Right renal pelvis (tissue), 4 donors: ENCODE data around the gene PLPPR5. TPM values are rescaled to one million over a fixed set of nuclear protein-coding genes. Genes with fewer than 3 reads are reported as not detected.

Experiments
- DNase-seq, 4 donors: peaks; one replicate each; pipeline ENCODE4 v3.0.0-alpha.2; 2013; ENCODE audit warnings: low read depth in 4 of 4, low spot score in 3 of 4, missing footprints in 1 of 4
- polyA plus RNA-seq, 4 donors: library from polyadenylated mRNA; unstranded; fragments of 120-200 nt; gene quantifications; one replicate each; pipeline ENCODE4 v1.2.1, GENCODE V29; 2013; ENCODE audit not compliant: insufficient read length in 4 of 4

Gene PLPPR5
- polyA plus RNA-seq, 4 donors = 2.0 to 2.5 (median 2.0) TPM

DNA sequence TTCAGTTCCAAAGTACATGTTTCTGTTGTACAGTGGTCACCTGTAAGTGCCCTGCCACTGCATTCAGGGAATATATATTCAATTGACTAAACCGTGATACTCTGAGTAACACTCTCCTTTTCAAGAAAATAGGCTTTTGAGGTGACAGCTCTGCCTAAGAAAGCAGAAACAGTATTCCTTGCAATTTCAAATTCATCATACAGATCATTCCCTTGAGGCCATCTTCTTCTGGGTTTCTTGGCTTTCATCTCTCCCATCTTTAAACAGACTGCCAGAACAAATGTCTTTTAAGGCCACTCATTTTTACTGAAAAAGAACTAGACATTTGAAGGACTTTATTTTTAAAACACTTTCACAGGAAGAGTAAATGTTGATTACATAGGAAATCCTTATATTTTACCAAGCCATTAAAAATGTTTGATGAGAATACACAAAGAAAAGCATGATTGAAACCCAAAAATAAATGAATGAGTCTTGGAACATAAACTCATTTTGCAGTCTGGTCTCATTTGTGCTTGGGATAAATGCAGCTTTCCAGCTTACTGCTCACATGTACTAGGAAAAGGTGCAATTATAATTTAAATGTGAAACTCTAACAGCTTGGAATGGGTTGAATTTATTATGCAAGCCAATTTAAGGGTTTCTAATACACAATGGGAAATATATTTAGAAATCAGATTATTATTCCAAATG lies 34.7 kb downstream of the PLPPR5 start:
- DNase-seq = no peak

DNA sequence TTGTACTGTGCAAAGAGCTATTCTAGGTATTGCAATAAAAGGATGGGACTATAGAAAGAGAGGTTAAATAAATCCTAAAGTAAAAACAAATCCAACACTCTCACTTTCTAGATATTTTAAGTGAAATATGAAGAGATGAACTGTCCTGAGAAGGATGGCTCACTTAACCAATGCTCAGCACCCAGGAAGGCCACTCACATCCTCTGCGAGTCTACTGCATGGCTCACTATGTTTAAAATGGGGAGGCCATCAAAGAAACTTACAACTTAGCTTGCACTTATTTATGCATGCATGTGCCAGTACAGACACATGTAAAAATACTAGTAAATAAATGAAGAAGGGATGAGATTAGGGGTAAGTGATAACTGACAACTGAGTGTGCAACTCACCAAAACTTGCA lies 37.5 kb downstream of the PLPPR5 start:
- no peak for DNase-seq

DNA sequence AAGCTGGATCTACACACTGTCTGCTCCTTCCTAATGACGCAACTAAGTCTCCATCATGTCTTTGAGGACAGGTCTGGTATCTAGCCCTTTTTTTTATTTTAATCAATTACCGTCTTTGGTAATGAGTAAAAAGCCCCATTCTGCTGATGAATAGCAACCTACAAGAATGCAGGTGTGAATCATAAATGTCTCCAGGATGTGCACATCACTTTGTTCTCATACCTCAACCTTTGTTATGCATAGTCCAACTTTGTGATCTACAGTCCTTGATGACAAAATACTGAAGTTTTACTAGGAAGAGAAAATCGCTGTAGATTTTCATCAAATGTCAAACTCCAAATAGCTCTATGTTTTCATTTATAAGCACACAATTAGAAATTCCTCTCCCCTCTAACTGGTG lies 39.3 kb downstream of the PLPPR5 start:
- DNase-seq = no peak

DNA sequence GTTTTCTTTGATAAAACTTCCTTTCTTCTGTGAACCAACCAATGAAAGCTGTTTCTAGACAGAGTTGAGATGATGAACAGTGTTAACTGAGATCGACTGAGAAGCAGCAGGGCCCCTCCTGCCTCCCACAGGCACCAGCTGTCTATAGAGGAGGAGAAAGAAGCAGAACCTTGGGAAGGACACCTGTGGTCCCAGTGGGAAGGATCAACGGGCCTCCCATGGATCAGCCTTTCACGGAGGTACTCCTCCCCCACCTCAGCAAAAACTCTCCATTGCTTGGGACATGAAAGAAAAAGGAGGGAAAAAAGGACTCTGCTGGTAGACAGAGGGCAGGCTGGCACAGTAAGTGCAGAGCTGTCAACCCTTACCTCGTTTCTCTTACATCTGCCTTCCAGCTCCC lies 40.5 kb downstream of the PLPPR5 start:
- DNase-seq = no peak

DNA sequence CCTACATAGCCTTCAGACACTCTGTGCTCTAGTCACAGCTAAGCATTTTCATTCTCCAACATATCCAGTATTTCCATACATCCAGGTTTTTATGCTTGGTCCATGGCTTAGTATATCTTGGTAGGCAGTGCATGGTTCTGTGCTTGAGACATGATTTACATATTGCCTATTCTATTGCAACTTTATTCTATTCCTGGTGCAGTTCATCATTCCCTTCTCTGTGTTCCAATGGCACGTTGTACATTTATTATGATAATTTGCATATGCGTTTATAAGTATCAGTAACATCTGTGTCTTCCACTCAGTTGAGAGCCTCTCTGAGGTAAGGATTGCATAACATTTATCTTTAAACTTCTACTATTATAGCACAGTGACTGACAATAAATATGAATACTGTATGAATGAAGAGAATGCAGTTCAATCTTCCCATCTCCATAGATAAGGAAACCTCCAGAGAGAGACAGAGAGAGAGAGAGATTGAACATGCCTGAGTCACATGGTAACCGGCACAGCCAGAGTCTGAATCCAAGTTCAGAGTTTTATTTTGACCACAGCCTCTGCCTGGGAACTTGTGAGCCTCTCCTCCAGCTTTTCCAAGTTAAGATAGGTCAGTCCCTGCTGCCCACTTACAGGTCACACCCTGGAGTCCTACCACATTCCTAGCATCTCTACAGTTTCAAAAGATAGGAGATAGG lies 41.5 kb downstream of the PLPPR5 start:
- no peak for DNase-seq

DNA sequence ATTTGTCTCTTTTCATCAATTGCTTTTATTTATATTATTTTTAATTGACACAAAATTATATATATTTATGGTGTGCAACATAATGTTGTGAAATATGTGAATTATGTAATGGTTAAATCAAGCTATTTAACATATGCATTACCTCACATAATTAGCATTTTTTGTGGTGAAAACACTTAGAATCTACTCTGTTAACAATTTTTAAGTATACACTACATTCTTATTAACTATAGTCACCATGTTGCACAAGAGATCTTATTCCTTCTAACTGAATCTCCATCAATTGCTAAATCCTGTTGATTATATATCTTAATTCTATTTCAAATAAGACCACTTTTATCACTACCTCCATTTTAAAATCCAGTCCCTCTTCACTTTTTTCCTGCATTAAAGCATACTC lies 42.5 kb downstream of the PLPPR5 start:
- DNase-seq = no peak

DNA sequence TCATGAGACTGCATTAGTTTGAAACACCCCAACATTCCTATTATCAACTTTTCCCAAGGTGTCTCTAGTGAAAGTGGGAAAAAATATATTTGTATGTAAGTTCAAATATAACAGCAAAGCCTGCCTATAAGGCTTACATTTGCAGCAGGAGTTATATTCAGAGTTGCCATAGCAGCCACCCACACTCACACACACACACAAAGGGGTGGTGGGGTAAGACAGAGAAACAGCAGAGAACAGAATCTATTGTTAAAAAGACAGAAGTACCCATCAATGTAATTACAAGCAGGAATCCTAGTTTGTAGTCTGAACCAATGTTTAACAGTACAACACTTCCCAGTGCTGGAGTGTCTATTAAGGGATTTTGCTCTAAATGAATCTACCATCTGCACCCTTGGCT lies 55.0 kb downstream of the PLPPR5 start:
- DNase-seq = no peak

DNA sequence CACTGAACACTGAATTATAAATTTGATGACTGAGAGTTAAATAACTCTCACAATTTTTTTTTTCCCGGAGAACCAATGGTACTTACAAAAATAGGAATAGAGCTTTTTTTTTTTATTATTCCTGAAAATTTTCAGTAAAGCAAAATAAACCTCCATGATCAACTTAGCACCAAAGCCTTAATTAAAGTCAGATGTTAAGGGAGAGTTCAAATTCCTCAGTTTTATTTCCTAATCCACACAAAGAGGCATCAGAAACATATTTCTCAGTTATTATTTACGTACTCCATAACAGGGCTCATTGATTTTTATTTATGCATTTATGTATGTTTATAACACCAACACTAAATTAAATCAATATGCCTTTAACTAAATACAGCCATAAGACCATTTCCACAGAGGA lies 55.5 kb downstream of the PLPPR5 start:
- no peak for DNase-seq

DNA sequence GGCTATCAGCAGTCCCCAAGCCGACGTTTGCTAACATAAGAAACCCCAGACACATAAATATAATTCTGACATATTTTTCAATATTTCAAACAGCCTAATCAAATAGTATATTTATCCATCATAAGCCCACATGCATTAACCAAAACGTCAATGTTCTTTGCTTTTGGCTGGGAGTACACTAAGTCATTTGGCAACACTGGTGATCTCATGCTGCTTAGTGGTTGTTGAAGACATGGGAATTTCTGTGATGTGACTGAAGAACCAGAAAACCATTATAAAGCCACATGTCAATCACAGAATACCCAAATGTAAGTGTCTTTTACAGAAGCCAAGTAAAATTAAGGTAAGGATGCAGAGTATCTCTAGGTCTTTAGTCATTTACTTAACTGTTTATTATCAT lies 57.6 kb downstream of the PLPPR5 start:
- DNase-seq = no peak

DNA sequence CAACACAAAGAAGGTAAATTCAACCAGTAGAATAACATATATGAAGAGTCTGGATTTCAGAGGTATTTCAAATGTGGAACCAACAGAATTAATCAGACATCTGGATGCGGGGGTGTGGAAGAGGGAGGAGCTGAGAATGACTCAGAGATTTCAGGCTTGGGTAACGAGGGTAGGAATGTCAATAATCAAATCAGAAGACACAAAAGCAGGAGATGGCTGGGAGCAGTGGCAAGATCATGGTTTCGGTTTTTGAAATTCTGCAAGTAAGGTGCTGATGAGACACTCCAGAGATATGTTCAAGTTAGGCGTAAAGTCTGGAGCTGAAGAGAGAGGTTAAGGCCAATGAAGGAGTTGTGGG lies 64.0 kb downstream of the PLPPR5 start:
- DNase-seq = no peak

DNA sequence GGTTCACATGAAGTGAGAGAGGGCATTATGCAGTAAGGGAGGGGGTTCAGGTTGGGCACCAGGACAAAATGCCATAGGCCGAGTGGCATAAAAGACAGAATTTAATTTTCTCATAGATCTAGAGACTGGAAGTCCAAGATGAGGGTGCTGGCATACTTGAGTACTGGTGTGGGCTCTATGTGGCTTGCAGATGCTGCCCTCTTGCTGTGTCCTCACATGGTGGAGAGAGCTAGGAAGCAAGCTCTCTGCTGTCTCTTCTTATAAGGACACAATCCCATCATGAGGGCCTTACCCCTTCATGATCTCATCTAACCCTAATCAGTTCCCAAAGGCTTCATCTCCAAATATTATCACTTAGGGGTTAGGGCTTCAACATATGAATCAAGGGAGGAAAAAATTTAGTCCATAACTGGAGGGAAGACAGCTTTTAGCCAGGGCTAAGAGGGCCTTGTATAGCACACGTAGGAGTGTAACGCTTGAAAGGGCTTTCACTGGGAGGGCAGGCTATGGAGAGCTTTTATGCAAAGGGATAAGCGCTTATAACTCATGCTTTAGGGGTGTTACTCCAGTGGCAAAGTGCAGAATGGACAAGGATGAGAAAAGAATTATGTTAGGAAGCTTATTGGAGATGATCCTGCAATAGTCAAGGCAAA lies 64.5 kb downstream of the PLPPR5 start:
- no peak for DNase-seq

DNA sequence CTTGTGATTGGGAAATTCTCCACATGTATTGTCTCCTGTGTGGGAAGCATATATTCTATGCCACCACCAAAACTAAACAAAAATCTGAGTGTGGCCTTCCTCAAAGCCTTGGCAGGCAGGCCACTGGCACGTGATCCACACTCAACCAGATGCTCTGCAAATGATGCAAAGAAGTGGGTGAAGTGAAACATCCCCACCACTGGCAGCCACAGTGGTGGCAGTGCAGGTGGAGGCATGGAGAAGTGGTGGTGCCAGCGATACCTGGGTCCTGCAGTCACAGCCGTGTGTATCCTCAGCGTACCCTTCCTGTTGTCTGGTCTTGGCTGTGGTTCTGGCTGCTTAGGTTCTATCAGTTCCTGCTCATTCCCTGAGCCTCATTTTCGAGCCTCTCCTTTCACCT lies 65.2 kb downstream of the PLPPR5 start:
- no peak for DNase-seq

DNA sequence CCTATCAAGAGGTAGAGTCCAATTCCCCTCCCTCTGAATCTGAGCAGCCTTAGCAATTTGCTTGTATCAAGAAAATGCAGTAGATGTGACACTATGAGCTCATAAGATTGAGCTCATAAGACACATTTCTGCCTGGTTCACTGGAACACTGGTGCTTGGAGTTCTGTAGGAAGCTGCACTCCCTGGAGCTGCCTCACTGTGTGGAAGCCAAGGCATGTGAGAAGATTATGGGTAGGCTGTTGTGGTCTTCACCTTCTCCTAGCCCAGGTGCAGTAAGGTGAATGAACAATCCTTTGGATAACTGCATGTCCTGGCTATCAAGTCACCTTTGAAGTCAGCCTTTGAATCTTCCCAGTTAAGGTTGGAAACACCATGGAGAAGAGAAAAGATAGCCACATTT lies 67.3 kb downstream of the PLPPR5 start:
- no peak for DNase-seq

DNA sequence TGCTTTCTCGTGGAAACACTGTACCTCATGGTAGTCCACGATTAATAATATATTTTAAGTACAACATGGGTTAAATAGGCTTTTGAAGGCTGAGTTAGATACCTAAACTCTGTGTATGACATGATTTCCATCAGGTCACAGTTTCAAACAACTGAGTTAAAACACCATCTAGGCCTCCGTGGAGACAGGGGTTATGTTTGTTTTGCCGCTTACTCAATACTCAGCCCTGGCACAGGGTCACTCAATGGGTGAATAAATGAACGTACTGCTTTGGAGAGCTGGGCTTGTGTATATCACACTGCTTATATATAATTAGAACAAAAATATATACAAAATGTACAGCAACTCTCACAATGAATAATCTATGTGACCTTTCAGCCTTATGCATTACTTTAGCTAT lies 72.5 kb downstream of the PLPPR5 start:
- no peak for DNase-seq

DNA sequence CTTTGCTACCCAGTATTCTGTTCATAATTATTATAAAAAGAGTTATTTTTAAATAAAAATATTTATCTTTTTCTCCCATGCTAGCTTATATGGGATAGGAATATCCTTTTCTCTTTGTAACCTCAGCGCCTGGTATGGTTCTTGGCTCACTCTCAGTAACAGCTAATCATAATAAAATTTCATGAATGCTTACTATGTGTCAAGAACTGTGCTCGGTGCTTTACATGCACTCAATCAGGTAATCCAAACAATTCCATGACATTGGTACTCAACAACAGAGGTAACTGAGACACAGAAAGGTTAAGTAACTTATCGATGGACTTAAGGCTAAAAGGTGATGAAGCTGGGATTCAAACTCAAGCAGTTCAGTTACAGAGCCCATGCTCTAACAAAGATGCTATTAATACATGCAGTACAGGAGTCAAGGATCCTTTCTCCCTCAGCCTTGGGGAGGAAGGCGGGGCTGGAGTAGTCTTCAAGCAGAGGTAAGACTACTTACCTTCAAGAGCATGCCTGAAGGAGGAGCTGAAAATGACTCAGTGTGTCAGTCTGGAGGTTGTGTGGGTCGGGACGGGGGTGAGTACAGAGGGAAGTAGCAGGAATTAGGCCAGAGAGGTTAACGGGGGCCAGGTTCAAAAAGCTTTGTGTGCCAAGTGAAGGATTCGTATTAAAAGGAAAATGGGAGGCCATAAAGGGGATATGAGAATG lies 73.4 kb downstream of the PLPPR5 start:
- DNase-seq = no peak

DNA sequence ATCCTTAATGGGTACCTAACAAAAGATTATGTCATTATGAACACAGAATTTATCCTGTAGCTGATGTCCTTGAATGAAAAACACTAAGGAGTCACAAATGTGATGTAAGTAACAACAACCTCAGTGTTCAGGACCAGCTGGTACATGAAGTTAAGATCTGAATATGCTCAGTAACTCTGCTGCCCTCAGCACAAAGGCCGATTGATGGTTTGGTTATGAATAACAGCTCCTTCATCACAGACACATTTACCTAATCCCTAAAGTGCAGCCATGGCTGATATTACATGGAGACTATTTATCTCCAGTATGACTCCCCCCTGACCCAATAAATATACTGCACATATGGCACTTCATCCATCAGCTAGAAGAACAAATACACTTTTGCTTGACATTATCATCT lies 75.2 kb downstream of the PLPPR5 start:
- no peak for DNase-seq

DNA sequence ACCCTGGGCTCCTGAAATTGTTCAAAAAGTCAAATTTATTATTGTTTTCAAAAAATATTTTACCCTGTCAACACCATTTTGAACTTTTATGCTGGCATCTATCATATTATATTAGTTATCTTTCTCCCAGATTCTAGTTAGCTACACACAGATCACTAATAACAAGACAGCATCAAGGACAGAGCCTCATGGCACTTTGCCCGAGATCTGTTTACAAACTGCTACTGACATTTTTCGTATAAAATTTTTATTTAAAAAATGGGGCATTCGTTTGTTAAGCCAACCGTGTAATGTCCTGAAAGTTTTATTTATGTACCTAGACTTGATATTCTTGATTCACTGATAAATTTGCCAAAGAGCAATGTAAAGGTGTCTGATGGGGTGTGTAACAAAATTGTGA lies 78.1 kb downstream of the PLPPR5 start:
- no peak for DNase-seq

DNA sequence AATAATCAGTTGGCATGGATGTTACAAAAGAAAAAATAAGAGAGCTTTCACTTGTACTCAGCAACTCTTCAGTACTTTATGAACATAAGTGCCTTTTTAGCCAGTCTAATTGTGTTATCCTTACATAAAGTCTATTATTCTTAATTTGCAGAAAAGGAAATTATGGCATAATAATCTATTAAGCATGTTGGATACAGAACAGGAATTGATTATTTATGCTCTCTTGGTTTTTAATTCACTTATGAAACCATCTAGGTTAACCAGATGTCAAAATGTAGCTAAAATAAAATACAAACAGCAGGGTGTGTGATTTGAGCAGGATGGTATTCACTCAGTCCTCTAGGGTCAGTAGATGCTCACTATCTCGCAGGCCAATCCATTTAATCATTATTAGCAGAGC lies 79.7 kb downstream of the PLPPR5 start:
- DNase-seq = no peak

DNA sequence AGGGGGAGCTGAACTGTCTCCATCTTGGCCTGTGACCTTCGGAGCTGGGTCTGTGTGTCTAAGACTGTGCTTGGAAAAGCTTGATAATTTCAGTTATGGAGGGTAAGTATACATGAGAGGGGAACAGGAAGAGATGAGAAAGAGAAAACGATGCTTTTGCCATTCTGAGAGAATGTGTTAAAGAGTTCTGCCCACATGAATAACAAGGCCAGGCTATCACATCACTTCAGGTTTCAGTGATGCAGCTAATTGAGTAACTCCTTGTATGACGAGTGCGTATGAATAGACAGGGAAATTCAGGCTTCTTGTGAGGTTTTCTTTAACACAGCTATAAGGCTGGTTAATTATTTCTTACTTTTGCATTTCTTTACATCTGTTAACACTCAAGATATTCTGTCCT lies 81.0 kb downstream of the PLPPR5 start:
- no peak for DNase-seq

DNA sequence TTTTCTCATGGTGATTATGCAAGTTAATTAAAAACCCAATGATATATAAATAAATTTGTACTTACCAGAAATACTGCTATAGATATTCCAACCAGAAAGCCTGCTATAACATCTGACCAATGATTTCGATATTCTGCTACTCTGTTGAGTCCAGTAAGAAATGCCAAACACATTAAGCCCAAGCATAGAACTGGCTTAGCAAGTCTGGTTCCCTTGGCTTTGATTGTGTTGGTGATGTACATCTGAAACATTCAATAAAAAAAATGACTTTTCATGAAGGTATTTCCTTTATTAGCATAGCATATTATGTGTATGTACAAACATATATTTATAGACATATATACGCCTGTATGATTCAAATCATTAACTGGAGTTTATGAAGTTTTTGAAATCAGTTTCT lies 82.8 kb downstream of the PLPPR5 start:
- DNase-seq = no peak

DNA sequence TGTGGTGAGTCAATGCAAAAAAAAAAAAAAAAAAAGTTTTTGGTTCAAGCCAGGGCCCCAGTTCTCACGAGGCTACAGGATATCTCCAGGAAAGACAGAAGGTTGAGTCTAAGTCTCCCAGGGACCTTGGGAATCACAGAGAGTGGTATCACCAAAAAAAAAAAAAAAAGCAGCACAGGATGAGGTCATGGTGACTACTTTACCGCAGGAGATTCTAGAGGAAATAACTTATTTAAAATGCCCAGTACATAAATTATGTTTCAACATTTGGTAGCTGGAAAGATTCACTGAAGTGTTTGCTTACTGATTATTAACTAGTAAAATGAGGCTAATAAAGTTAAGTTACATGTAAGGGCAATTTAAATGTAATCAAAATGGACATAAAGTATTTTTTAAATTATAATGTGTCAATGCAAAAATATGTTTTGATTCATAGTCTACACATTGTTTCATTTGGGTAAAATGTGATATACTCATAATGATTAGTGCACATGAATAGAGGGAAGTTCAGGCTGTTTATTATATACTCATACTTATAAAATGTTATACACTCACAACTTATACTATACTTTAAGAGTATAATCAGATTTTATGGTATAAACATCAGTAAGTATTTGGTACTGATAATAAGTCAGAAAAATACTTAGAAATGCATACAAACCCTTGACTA lies 84.1 kb downstream of the PLPPR5 start:
- DNase-seq = no peak
